Ovary (tissue), 3 donors: Measurements from ENCODE around the gene RNF8.

ENCODE experiments used
- POLR2A ChIP-seq: fragments of 450-650 bp; IDR thresholded peaks from one replicate; pipeline ENCODE4 v1.6.1; 2017; ENCODE audit warnings: antibody characterized with exemption, mild to moderate bottlenecking, moderate library complexity
- TF ChIP-seq, protein P1 (sequence below), 3 donors: fragments of 450-650 bp in 2 of 3; fragments of 200-600 bp in 1 of 3; IDR thresholded peaks; one replicate each; pipeline versions ENCODE4 v1.5.1 to v1.8.0; 2016 to 2022; ENCODE audit warnings: antibody characterized with exemption in 3 of 3, mild to moderate bottlenecking in 1 of 3
- donor health status: DM: no; HTN: no; CAD: no.

DNA sequence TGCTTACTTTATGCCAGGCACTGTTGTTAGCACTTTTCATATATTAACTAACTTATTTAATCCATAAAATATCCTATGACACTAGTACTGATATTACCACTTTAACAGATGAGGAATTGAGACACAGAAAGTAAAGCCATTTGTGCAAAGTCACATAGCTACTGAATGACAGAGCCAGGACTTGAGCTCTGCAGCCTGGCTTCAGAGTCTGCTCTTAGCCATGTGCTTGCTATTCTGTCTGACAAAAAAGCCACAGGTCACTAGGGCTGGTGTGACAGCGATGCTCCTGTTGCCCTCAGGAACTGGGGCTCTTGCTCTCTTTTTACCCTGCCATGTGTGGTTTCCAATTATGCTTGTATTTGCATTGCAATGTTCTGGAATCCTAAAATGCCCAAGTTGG lies 44.7 kb upstream of the RNF8 start:
- TF ChIP-seq, protein P1, sequence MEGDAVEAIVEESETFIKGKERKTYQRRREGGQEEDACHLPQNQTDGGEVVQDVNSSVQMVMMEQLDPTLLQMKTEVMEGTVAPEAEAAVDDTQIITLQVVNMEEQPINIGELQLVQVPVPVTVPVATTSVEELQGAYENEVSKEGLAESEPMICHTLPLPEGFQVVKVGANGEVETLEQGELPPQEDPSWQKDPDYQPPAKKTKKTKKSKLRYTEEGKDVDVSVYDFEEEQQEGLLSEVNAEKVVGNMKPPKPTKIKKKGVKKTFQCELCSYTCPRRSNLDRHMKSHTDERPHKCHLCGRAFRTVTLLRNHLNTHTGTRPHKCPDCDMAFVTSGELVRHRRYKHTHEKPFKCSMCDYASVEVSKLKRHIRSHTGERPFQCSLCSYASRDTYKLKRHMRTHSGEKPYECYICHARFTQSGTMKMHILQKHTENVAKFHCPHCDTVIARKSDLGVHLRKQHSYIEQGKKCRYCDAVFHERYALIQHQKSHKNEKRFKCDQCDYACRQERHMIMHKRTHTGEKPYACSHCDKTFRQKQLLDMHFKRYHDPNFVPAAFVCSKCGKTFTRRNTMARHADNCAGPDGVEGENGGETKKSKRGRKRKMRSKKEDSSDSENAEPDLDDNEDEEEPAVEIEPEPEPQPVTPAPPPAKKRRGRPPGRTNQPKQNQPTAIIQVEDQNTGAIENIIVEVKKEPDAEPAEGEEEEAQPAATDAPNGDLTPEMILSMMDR (IDR thresholded peaks at IDR 0.05) = no peak
- no peak for TF ChIP-seq POLR2A
